SK-N-SH (cell line): Measurements from ENCODE around the gene AWAT2. TPM values are rescaled to one million over a fixed set of nuclear protein-coding genes. Genes with fewer than 3 reads are reported as not detected.

ENCODE experiments used
- CTCF ChIA-PET: fragments of 300-600, 350-600 bp; formaldehyde crosslinking; extraction: SDS; loops from one replicate; lab custom pipeline; 2021; lab: Yijun Ruan, JAX
- POLR2A ChIA-PET: fragments of 350-600 bp; sonication (Branson Sonifier 250); formaldehyde crosslinking; extraction: SDS; loops from one replicate; lab custom pipeline; 2020; ENCODE audit warnings: antibody characterized with exemption, inconsistent platforms; lab: Yijun Ruan, JAX
- DNase-seq: peaks from one replicate; pipeline ENCODE4 v3.0.0; 2012
- H2AFZ ChIP-seq: fragments of 200-600 bp; sonication (generic); 2 replicates; pipeline ENCODE4 v1.8.1; 2016; ENCODE audit warnings: antibody characterized with exemption, mild to moderate bottlenecking, low read depth
- H3F3A ChIP-seq: fragments of 200-600 bp; sonication (generic); replicated peaks from 2 replicates; pipeline ENCODE3; 2016; ENCODE audit warnings: antibody characterized with exemption, mild to moderate bottlenecking; ENCODE audit not compliant: insufficient read depth
- H3K27ac ChIP-seq, 2 experiments: fragments of 200-500 bp in 1 of 2; fragments of 200-600 bp in 1 of 2; sonication (Bioruptor generic) in 1 of 2; sonication (generic), shearing (Covaris generic) in 1 of 2; 2 replicates each; pipeline versions ENCODE4 v1.5.1 to v1.6.1; 2014 to 2016; ENCODE audit warnings: low read depth in 2 of 2, inconsistent platforms in 1 of 2, low read length in 1 of 2, mild to moderate bottlenecking in 1 of 2, mixed read lengths in 1 of 2
- H3K27me3 ChIP-seq: fragments of 200-600 bp; sonication (generic), shearing (Covaris generic); 2 replicates; pipeline ENCODE4 v1.6.1; 2016; ENCODE audit warnings: mixed run types; ENCODE audit not compliant: insufficient read depth
- H3K36me3 ChIP-seq, 2 experiments: fragments of 200-500 bp in 1 of 2; fragments of 200-600 bp in 1 of 2; sonication (Bioruptor generic) in 1 of 2; sonication (generic) in 1 of 2; replicated peaks in 1 of 2; 2 replicates each; pipeline versions ENCODE3 to v1.5.1; 2014 to 2016; ENCODE audit warnings: low read length in 1 of 2, mild to moderate bottlenecking in 1 of 2; ENCODE audit not compliant: insufficient read depth in 2 of 2, control insufficient read depth in 1 of 2
- H3K4me1 ChIP-seq, 2 experiments: fragments of 200-500 bp in 1 of 2; fragments of 200-600 bp in 1 of 2; sonication (Bioruptor generic) in 1 of 2; sonication (generic), shearing (Covaris generic) in 1 of 2; 2 replicates each; pipeline versions ENCODE4 v1.5.1 to v1.6.1; 2014 to 2016; ENCODE audit warnings: low read depth in 1 of 2, low read length in 1 of 2, mixed run types in 1 of 2; ENCODE audit not compliant: insufficient read depth in 2 of 2, control insufficient read depth in 1 of 2
- H3K4me2 ChIP-seq: fragments of 200-600 bp; sonication (generic), shearing (Covaris generic); 2 replicates; pipeline ENCODE4 v1.6.1; 2017; ENCODE audit warnings: mixed run types
- H3K4me3 ChIP-seq, 2 experiments: fragments of 200-500 bp in 1 of 2; fragments of 200-600 bp in 1 of 2; sonication (Bioruptor generic) in 1 of 2; sonication (generic), shearing (Covaris generic) in 1 of 2; 2 replicates each; pipeline versions ENCODE4 v1.5.1 to v1.8.1; 2014 to 2016; ENCODE audit warnings: low read depth in 2 of 2, inconsistent platforms in 1 of 2, low read length in 1 of 2, mild to moderate bottlenecking in 1 of 2, mixed read lengths in 1 of 2, moderate library complexity in 1 of 2
- H3K79me2 ChIP-seq: fragments of 200-600 bp; sonication (generic); 2 replicates; pipeline ENCODE4 v1.8.1; 2017; ENCODE audit warnings: mild to moderate bottlenecking; ENCODE audit not compliant: insufficient read depth
- H3K9ac ChIP-seq: fragments of 200-600 bp; sonication (generic); 2 replicates; pipeline ENCODE4 v1.6.1; 2017; ENCODE audit warnings: mixed run types
- H3K9me2 ChIP-seq: fragments of 200-600 bp; sonication (generic); 2 replicates; pipeline ENCODE4 v1.6.1; 2017; ENCODE audit warnings: mixed run types
- H3K9me3 ChIP-seq: fragments of 200-600 bp; sonication (generic); 2 replicates; pipeline ENCODE4 v1.6.1; 2017; ENCODE audit warnings: mixed run types, mild to moderate bottlenecking, moderate library complexity
- H4K20me1 ChIP-seq: fragments of 200-600 bp; sonication (generic); 2 replicates; pipeline ENCODE4 v1.6.1; 2017; ENCODE audit warnings: mild to moderate bottlenecking, mixed run types; ENCODE audit not compliant: insufficient read depth
- FOXJ3 ChIP-seq: sonication (generic); formaldehyde crosslinking; IDR thresholded peaks from 2 replicates; pipeline ENCODE4 v1.5.1; 2020; ENCODE audit warnings: mild to moderate bottlenecking, missing genetic modification reagents
- FOXM1 ChIP-seq: IDR thresholded peaks from 2 replicates; pipeline ENCODE4 v1.4.0; 2012; ENCODE audit warnings: low read depth, mild to moderate bottlenecking
- GABPA ChIP-seq: IDR thresholded peaks from 2 replicates; pipeline ENCODE4 v1.4.0; 2012; ENCODE audit warnings: low read depth, mild to moderate bottlenecking
- JUND ChIP-seq: IDR thresholded peaks from 2 replicates; pipeline ENCODE4 v1.4.0; 2012
- MXI1 ChIP-seq: IDR thresholded peaks from 2 replicates; pipeline ENCODE4 v1.6.1; 2012; ENCODE audit warnings: mild to moderate bottlenecking, low read depth, low read length, improper control_type of control experiment
- NFIC ChIP-seq: IDR thresholded peaks from 2 replicates; pipeline ENCODE4 v1.4.0; 2012; ENCODE audit warnings: borderline replicate concordance
- POLR2AphosphoS5 ChIP-seq: IDR thresholded peaks from 2 replicates; pipeline ENCODE4 v1.6.1; 2012; ENCODE audit warnings: low read depth, low read length
- RAD21 ChIP-seq: IDR thresholded peaks from 2 replicates; pipeline ENCODE4 v1.6.1; 2012; ENCODE audit warnings: mild to moderate bottlenecking, low read length
- RXRA ChIP-seq: IDR thresholded peaks from 2 replicates; pipeline ENCODE4 v1.4.0; 2012; ENCODE audit warnings: low read depth, mild to moderate bottlenecking, borderline replicate concordance
- SIN3A ChIP-seq: IDR thresholded peaks from 2 replicates; pipeline ENCODE4 v1.6.1; 2012; ENCODE audit warnings: low read depth, mild to moderate bottlenecking, low read length, moderate library complexity, borderline replicate concordance
- SMC3 ChIP-seq: IDR thresholded peaks from 2 replicates; pipeline ENCODE4 v1.6.1; 2012; ENCODE audit warnings: low read depth, low read length, improper control_type of control experiment
- WGBS: methylation state at CpG from one replicate; pipeline ENCODE4 v1.1.6; 2017; ENCODE audit warnings: low lambda C conversion rate; 5-methylcytosine and 5-hydroxymethylcytosine counted together
- polyA plus RNA-seq, 3 experiments: library from polyadenylated mRNA; depleted of rRNA; stranded (reverse); fragments of >200 nt; gene quantifications; 2 replicates each; pipeline ENCODE4 v1.2.3, GENCODE V29; 2012
- TF ChIP-seq, protein P1 (sequence below): IDR thresholded peaks from 2 replicates; pipeline ENCODE4 v1.6.1; 2012; ENCODE audit warnings: mild to moderate bottlenecking, low read depth, low read length, moderate library complexity
- TF ChIP-seq, protein P2 (sequence below): IDR thresholded peaks from 2 replicates; pipeline ENCODE4 v1.4.0; 2012; ENCODE audit warnings: low read depth, borderline replicate concordance

AWAT2 gene
- polyA plus RNA-seq, 1 of the 3 experiments (the other 2 are of a cell fraction): 0.13 TPM

DNA sequence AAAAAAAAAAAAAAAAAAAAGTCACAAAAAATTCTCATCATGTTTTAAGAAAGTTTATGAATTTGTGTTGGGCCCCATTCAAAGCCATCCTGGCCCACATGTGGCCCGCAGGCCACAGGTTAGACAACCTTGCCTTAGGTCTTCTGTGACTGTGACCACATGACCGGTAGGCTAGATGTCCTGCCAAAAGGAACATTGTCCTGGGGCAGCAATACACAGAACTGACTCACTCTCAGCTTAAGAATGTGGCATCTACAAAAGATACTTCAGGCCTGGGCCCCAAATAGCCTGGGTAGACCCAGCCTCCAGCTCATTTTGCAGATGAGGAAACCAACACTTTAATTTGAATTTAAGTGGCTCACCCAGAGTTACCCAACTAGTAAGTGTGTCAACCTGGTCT is 10.0 kb downstream of the AWAT2 start (continued):
- TF ChIP-seq, protein P1, sequence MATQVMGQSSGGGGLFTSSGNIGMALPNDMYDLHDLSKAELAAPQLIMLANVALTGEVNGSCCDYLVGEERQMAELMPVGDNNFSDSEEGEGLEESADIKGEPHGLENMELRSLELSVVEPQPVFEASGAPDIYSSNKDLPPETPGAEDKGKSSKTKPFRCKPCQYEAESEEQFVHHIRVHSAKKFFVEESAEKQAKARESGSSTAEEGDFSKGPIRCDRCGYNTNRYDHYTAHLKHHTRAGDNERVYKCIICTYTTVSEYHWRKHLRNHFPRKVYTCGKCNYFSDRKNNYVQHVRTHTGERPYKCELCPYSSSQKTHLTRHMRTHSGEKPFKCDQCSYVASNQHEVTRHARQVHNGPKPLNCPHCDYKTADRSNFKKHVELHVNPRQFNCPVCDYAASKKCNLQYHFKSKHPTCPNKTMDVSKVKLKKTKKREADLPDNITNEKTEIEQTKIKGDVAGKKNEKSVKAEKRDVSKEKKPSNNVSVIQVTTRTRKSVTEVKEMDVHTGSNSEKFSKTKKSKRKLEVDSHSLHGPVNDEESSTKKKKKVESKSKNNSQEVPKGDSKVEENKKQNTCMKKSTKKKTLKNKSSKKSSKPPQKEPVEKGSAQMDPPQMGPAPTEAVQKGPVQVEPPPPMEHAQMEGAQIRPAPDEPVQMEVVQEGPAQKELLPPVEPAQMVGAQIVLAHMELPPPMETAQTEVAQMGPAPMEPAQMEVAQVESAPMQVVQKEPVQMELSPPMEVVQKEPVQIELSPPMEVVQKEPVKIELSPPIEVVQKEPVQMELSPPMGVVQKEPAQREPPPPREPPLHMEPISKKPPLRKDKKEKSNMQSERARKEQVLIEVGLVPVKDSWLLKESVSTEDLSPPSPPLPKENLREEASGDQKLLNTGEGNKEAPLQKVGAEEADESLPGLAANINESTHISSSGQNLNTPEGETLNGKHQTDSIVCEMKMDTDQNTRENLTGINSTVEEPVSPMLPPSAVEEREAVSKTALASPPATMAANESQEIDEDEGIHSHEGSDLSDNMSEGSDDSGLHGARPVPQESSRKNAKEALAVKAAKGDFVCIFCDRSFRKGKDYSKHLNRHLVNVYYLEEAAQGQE: no peak
- TF ChIP-seq RAD21 (no peak), FOXM1 (no peak), SMC3 (no peak), JUND (no peak)

DNA sequence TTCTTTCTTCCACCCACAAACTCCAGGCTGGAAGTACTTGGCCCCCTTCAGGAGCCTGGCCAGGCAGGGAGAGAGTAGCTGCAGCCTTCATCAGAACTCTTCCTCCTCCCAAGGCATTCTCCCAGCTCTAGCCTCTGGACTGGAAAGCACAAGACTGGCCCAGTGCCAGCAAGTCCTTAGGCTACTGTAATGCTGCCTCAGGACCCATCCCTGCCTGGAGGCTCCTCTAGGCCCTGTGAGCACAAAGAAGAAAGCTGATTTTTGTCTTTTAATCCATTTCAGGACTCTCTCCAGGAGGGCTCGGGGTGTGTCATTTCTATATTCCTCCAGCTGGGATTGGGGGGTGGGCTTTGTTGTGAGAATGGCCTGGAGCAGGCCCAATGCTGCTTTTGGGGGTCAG is 10.8 kb downstream of the AWAT2 start:
- ChIA-PET CTCF (interaction anchor here (5.8 kb wide), 1 partner anchor 7 kb away, joined by 47 read pairs; no protein-coding TSS in a partner anchor), POLR2A (no interaction called here)
- no peaks in the 10 kb centered on the region; the same call in 1 of the 2 replicates for H3K27me3 ChIP-seq
- no peaks in the 10 kb centered on the region for H4K20me1 ChIP-seq
- no peak overlapping the region for H3K4me2 ChIP-seq
- no peak overlapping the region for H3K9ac ChIP-seq
- no peaks in the 10 kb centered on the region for H3K9me3 ChIP-seq
- H2AFZ ChIP-seq: no peak overlapping the region
- no peak overlapping the region for H3K27ac ChIP-seq
- 35% methylated on average over 1 of the region's 1 CpG for WGBS
- no peaks in the 10 kb centered on the region for H3K4me1 ChIP-seq
- no peak for DNase-seq
- H3K9me2 ChIP-seq: no peaks in the 10 kb centered on the region
- H3K4me3 ChIP-seq: no peak overlapping the region
- no peaks in the 10 kb centered on the region for H3K79me2 ChIP-seq
- no peak for TF ChIP-seq POLR2AphosphoS5
- no peak for TF ChIP-seq JUND
- no peak for TF ChIP-seq GABPA
- TF ChIP-seq, protein P2, sequence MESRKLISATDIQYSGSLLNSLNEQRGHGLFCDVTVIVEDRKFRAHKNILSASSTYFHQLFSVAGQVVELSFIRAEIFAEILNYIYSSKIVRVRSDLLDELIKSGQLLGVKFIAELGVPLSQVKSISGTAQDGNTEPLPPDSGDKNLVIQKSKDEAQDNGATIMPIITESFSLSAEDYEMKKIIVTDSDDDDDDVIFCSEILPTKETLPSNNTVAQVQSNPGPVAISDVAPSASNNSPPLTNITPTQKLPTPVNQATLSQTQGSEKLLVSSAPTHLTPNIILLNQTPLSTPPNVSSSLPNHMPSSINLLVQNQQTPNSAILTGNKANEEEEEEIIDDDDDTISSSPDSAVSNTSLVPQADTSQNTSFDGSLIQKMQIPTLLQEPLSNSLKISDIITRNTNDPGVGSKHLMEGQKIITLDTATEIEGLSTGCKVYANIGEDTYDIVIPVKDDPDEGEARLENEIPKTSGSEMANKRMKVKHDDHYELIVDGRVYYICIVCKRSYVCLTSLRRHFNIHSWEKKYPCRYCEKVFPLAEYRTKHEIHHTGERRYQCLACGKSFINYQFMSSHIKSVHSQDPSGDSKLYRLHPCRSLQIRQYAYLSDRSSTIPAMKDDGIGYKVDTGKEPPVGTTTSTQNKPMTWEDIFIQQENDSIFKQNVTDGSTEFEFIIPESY: no peak
- no peak for TF ChIP-seq NFIC
- no peak for TF ChIP-seq RXRA
- TF ChIP-seq RAD21: no peak
- TF ChIP-seq MXI1: no peak
- no peak for TF ChIP-seq FOXJ3 (CRISPR knock-in tag)
- no peak for TF ChIP-seq SIN3A
- H3K36me3 ChIP-seq: no peaks in the 10 kb centered on the region
- no peaks in the 10 kb centered on the region for H3F3A ChIP-seq
